Fibroblast of gingiva (primary cell): ENCODE data around the gene ZBTB16.

Experiments
- DNase-seq: peaks from one replicate; pipeline ENCODE4 v3.0.0-alpha.2; 2011; ENCODE audit warnings: low read depth

ZBTB16 gene

DNA sequence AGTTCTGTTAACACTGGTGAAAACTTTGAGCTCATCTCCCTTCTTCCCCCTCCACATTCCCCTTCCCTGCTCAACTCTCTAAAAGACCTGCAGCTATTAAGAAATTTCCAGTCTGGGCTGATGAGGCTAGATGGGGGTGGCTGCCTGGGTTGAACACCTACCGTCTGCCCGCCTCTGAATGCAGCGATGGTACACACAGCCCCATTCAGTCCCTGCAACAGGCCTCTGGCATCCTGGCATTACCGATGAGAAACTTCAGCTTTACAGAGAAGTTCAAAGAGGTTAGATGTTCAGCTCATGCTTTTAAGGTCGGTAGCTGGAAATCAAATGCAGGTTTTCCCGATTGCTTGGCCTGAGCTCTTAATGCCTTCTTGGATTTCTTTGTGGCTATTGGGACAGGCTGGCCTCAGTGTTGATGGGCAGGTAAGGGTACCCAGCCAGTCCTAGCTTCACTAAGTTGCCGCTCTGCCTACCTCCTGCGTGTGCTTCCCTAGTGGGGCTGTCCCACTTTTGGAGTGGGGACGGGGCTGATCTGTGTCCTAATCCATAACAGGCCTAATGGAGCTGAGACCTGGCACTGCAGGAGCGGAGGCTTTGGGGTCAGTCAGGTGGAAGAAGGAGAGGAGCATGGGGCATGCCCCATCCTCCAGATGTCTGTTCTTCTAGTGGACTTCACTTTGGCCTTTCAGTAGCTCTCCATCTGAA, 49.1 kb downstream of the ZBTB16 start:
- DNase-seq = no peak

DNA sequence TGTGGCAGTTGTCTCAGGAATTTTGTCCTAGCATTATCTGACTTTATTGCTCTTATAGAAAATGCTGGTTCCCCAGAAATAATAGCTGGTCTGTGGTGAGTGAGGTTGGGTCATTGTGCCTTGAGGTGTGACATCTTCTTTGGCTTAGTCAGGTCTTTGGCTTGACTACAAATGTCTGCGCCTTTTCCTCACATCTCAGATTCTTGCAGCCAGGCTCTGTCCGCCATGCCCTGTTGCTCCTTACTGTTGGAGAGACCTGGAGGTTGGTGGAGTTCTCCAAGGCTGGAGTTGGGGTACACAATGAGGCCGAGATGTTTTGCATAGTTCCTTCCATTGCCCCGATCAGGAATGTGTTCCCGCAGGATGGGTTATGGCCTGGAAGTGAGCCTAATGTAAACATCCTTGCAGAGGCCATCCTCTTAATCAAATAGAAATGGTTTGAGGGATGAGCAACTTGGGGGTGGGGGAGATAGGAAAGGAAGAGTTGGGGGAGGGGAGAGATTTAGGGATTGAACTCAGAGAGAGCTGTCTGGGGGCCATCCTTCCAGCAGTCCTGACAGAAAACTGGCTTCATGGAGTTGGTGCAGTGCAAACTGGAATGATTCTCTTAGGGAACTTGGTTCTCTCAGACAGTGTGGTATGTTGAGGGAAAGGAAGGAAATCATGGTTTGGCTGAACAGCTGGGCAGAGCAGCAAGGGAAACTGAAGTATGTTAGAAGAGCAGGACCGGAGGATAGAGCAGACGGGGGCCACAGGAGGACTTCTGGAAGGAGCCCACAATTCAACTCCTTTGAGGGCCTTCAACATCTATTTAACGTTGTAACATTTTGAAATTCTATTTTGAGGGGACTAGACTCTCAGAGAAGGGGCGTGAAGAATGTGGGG, 49.9 kb downstream of the ZBTB16 start:
- no peak for DNase-seq

DNA sequence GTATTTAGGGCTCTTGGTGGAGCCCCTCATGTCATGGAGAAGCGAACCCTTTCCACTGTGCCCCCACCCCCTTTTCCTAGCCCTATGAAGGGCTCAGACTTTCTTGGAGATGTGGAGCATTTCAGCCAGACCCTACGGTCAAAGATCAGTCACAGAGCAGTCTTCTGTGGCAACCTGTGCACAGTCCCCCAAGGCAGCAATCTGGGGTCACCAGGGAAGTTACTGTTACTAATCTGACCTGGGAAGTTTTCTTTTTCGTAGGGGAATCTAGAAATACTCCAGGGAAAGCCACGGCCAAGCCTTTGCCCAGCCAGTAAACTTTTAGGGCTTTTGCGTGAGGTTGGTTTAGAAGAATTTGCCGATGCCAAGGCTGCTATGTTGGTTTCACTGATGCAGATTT, 50.6 kb downstream of the ZBTB16 start:
- DNase-seq = no peak

DNA sequence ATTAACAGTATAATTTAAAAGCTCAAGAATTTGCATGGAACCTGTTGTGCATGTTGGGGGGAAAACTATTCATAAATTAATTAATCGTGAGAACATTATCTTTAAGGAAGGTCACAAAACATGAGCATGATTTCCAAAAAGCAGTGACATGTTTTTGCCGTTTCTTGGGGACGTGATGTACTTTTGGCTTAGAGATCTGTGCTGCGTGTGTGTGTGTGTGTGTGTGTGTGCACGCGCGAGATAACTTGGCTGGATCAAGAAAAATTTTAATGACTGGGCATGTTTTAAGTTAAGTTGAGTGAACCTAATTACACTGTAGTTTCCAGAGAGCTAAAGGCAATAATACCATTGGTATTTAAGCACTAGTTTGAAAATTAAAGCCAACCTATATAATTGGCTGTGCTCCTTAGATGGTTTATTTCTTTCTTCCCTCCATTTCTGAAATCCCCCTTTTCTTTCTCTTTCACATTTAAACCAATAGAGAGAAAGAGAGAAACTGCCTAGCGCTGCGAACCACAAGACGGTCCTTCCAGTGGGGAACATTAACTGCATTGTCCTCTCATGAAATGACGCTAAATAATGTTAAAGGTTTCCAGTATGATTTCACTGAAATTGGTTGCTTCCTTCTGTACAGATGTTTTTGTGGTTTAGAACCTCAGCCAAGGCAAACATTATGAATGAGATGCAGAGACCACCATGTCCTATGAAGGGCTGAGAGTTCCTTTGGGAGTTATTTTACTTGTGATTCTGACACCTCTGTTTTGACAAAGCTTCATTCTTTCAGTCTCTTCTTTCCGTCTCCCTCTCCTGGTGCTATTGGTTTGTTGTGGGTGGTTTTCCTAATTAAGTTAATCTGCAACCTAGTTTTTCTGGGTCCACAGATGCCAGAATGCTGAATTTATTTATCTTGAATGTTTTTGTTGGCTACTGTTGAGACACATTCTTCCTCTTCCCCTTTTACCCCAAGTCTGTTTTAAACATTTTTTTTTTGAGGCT, 51.7 kb downstream of the ZBTB16 start:
- peak; percentile 83 for DNase-seq

DNA sequence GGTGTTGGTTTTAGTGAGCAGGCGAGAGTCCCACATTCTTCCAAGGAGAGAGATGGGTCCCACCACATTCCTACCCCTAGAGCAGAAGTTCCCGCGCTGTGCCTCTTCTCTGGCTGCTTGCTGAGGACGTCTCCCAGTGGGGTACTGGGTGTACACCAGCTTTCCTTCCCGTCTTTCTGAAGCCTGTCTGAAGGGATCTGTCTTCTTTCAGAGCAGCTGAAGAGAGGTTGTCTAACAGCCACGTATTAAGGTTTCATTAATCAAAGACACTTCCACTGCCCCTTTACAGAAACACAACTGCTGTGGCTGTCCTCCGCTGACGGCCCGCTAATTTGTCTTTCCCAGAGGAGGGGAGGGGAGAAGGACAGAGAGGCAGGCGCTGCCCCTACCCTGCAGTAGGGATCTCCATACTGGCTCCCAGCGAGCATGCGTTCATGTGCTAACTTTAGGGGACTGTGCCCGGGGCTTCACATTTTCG, 56.0 kb downstream of the ZBTB16 start:
- no peak for DNase-seq

DNA sequence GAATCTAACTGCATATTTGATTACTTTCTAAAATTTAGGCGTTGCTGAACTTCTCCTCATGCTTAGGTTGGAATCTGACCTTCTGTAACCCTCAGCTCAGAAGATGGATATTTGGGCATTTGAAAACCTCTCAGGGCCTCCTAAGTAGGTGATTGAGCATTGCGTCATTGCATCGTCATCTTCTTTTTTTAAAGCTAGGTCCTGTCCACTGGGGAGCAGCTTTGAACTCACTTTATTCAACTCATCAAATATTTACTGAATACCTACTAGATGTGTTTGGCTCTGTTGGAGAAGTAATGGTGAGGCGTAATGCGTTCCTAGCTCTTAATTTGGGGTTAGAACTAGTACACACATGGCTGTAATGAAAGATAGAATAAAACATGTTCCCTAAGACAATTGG, 56.8 kb downstream of the ZBTB16 start:
- no peak for DNase-seq

GRCh38 chr11:114116800-114117199, 57.3 kb downstream of the ZBTB16 start:
- DNase-seq = no peak

GRCh38 chr11:114120606-114121005, 61.1 kb downstream of the ZBTB16 start:
- no peak for DNase-seq

GRCh38 chr11:114121138-114121537, 61.6 kb downstream of the ZBTB16 start:
- DNase-seq = no peak

DNA sequence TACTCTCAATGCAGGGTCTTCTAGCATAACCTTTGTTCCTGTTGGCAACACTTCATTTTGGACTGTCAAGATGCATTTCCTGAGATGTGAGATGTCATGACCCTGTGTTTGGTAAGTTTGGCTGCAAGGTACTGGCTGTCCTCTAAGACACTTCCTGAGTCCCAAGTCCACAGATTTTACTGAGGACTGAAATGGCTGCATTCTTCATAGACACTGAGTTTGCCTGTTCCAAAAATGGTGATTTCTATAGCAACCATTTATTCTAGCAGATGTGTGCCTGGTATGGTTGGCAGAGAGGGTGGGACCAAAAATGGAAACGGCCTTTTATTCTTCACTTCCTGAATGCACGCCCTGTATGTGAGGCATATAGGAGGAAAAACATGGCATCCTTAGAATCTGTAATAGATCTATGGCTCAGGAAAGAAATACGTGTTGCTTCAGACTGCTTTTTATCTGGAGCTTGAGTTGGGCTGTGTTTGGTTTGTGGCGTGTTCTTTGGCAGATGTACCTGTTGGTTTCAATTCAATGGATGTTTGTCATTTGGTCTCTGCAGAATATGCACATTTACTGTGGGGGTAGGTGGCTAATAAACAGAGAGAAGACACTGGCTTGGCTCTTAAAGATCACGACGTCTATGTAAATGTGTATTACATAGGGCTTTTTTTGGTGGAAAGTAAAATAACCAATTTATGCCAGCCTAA, 62.4 kb downstream of the ZBTB16 start:
- DNase-seq = no peak

DNA sequence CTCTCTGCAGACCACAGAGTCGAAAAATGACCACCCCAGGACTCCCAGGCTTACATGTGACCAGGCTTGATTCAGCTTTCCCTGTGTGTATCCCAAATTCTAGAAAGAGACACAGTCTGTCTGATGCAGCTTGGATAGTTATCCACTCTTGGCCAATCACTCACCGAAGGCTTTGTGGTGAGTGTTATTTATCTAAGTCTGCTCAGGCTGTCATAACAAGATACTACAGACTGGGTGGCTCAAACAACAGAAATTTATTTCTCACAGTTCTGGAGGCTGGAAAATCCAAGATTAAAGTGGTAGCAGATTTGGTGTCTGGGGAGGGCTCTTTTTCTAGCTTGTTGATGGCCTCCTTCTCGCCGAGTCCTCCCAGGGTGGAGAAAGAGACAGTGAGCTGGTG, 63.2 kb downstream of the ZBTB16 start:
- no peak for DNase-seq

GRCh38 chr11:114123692-114124330, 64.3 kb downstream of the ZBTB16 start:
- DNase-seq = no peak

- no peak for DNase-seq
Measured at GRCh38 chr11:114124601-114125144, 65.2 kb downstream of the ZBTB16 start.

DNA sequence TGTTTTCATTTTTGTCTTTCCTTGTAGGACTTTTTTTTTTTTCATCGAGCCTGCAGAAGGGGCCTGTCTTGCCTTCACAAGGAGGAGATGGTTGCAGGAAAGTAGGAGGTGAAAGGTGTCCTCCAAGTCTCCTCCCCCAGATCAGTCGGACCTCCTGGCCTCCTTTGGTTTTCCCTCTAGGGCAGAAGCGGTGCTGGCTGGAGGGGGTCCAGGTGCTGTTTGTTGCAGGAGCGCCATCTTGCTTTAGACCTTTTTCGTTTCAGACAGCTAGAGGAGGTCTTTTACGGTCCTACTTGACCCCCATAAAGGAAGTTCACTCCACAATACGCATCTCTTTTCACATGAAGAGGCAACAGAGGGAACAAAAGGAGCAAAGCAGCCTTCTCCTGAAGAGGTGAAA, 66.0 kb downstream of the ZBTB16 start:
- no peak for DNase-seq

- no peak for DNase-seq
Measured at GRCh38 chr11:114125959-114126358, 66.4 kb downstream of the ZBTB16 start.

DNA sequence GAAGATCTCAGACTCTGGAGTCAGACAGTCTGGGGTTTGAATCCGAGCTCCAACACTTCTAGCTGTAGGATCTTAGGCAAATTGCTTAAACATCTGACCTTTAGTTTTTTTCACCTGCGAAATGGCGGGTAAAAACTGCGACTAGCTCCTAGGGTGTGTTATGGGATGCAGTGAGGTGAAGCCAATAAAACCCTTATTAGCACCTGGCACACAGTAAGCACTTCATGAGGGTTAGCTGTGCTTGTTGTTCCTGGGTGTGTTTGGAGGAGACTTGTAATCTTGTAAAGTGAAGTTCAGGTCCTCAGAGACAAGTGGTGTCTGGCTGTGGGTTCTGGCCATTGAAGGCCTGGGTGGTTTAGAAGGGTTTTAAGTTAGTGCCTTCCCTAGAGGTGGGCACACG, 68.9 kb downstream of the ZBTB16 start:
- DNase-seq = no peak

GRCh38 chr11:114129142-114129541, 69.6 kb downstream of the ZBTB16 start:
- DNase-seq = no peak

- DNase-seq = no peak
Measured at GRCh38 chr11:114129699-114130098, 70.2 kb downstream of the ZBTB16 start.

DNA sequence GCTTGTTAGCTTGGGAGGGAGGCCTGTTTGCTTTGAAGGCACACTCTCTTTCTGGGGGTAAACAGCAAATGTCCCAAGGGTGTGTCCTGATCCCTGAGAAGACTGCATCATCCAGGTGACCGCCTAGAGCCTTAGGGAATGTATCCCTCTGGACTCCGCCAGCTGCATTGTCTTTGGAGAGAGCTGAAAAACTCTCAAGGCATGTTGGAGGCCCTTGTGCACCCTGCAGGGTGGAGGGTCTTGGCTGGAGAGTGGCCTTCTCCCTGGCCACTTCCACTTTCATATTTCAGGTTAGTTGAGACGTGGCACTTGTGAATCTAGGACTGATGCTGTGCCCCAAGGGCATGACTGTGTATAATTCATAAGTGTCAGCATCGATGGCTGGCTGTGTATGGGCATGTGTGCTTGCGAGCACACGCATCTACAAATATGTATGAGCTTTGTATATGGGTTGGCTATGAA, 70.6 kb downstream of the ZBTB16 start:
- DNase-seq = no peak

GRCh38 chr11:114130629-114131277, 71.2 kb downstream of the ZBTB16 start:
- no peak for DNase-seq
